ENCODE data around the gene NMUR2.

NMUR2 gene

DNA sequence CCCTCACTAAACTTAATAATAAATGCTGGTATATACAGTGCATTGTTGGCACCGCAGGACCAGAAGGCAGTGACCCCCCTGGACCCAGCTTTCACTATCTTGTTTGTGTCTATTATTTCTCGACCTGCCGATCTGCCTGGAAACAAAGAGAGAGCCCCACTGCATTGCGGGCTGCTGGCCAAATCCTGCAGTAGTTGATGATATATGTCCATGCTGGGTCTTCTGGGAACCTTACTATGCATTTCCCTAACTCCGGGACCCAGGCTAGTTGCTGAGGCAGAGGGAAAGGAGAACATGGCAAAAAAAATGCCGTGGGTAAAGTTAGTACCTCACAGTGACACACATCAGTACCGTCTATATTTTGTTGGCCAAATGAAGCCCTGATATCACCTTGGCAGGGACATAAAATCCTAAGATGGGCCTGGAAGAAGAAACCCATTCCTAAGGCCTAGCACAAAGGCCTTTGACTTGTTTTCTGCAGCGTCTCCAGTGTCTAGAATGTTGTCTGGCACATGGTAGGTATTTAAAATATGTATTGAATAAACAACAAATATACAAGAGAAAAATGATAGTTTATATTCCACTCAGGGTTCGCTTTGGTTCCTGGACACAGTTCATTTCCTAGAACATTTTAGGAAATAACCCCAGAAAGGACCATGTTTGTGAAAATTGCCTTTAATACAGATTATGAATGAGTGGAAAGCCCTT is 46.1 kb downstream of the NMUR2 start:
- no peaks in the 10 kb centered on the region for H3K36me3 ChIP-seq (ENCODE audit: control insufficient read depth in 2 of 2, insufficient read depth in 1 of 2, low read length in 2 of 2)
- ChIA-PET POLR2A (no interaction called here), CTCF (no interaction called here)
- no peaks in the 10 kb centered on the region for H3K9me3 ChIP-seq (ENCODE audit: control insufficient read depth, insufficient read depth, low read depth, low read length)
- no peaks in the 10 kb centered on the region for H3K4me1 ChIP-seq (ENCODE audit: control insufficient read depth, insufficient read depth, low read length)
- TF ChIP-seq ZNF2 (tag by site-specific recombination; IDR thresholded peaks at IDR 0.05) (no peak), ZNF223 (tag by site-specific recombination; IDR thresholded peaks at IDR 0.05) (no peak), ZNF555 (tag by site-specific recombination; conservative IDR thresholded peaks at IDR 0.05) (no peak), ZBTB7A (tag by site-specific recombination; IDR thresholded peaks at IDR 0.05; ENCODE audit: low read depth) (no peak), ZNF114 (tag by site-specific recombination; IDR thresholded peaks at IDR 0.05) (no peak), ZNF416 (tag by site-specific recombination; IDR thresholded peaks at IDR 0.05) (no peak)
- TF ChIP-seq, protein P1, sequence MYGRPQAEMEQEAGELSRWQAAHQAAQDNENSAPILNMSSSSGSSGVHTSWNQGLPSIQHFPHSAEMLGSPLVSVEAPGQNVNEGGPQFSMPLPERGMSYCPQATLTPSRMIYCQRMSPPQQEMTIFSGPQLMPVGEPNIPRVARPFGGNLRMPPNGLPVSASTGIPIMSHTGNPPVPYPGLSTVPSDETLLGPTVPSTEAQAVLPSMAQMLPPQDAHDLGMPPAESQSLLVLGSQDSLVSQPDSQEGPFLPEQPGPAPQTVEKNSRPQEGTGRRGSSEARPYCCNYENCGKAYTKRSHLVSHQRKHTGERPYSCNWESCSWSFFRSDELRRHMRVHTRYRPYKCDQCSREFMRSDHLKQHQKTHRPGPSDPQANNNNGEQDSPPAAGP (tag by site-specific recombination; IDR thresholded peaks at IDR 0.05), result no peak
- TF ChIP-seq, protein P2, sequence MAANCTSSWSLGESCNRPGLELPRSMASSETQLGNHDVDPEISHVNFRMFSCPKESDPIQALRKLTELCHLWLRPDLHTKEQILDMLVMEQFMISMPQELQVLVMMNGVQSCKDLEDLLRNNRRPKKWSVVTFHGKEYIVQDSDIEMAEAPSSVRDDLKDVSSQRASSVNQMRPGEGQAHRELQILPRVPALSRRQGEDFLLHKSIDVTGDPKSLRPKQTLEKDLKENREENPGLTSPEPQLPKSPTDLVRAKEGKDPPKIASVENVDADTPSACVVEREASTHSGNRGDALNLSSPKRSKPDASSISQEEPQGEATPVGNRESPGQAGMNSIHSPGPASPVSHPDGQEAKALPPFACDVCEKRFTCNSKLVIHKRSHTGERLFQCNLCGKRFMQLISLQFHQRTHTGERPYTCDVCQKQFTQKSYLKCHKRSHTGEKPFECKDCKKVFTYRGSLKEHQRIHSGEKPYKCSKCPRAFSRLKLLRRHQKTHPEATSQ (tag by site-specific recombination; IDR thresholded peaks at IDR 0.05), result no peak
- H3K4me3 ChIP-seq (ENCODE audit: low read depth, low read length), result no peak overlapping the region
- no peak overlapping the region for H3K27ac ChIP-seq (ENCODE audit: extremely low read depth, low read depth, low read length)

DNA sequence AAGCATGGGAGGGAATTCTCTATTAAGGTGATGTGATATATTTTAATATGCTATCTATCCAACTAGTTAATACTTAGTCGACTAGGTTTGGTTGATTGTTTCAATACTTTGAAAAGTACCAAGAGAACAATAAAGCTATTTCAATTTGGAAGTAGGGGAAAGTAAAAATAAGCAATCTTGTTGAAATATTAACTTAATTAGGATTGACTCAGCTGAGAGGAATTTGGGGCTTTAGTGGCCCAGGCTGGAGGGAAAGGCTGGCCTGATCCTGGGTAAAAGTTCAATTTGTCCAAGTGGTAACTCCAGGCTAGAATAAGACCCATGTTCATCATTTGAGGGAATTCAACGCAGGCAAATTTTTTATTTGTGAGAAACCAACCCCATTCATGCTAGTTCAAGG is 48.6 kb downstream of the NMUR2 start:
- no peaks in the 10 kb centered on the region for H3K4me1 ChIP-seq (ENCODE audit: control insufficient read depth, insufficient read depth, low read length)
- TF ChIP-seq ZFP41 (tag by site-specific recombination; IDR thresholded peaks at IDR 0.05; ENCODE audit: borderline replicate concordance) (no peak), ZNF707 (tag by site-specific recombination; IDR thresholded peaks at IDR 0.05) (no peak), ZNF155 (tag by site-specific recombination; IDR thresholded peaks at IDR 0.05) (no peak), ZNF324 (tag by site-specific recombination; IDR thresholded peaks at IDR 0.05) (no peak), ZNF366 (tag by site-specific recombination; conservative IDR thresholded peaks at IDR 0.05) (no peak), ZNF184 (tag by site-specific recombination; IDR thresholded peaks at IDR 0.05) (no peak), ZSCAN23 (tag by site-specific recombination; IDR thresholded peaks at IDR 0.05) (no peak), ZNF404 (tag by site-specific recombination; IDR thresholded peaks at IDR 0.05) (no peak)
- TF ChIP-seq, protein P3, sequence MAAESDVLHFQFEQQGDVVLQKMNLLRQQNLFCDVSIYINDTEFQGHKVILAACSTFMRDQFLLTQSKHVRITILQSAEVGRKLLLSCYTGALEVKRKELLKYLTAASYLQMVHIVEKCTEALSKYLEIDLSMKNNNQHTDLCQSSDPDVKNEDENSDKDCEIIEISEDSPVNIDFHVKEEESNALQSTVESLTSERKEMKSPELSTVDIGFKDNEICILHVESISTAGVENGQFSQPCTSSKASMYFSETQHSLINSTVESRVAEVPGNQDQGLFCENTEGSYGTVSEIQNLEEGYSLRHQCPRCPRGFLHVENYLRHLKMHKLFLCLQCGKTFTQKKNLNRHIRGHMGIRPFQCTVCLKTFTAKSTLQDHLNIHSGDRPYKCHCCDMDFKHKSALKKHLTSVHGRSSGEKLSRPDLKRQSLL (tag by site-specific recombination; IDR thresholded peaks at IDR 0.05), result no peak
- no peak overlapping the region for H3K27ac ChIP-seq (ENCODE audit: extremely low read depth, low read depth, low read length)
- POLR2A ChIA-PET, result no interaction called here
- H3K4me3 ChIP-seq (ENCODE audit: low read depth, low read length), result no peak overlapping the region
- H3K9me3 ChIP-seq (ENCODE audit: control insufficient read depth, insufficient read depth, low read depth, low read length), result no peaks in the 10 kb centered on the region
- CTCF ChIA-PET, result interaction anchor here (1.5 kb wide), 1 partner anchor 10 kb away, joined by 3 read pairs; no protein-coding TSS in a partner anchor
- H3K36me3 ChIP-seq (ENCODE audit: control insufficient read depth in 2 of 2, insufficient read depth in 1 of 2, low read length in 2 of 2), result no peaks in the 10 kb centered on the region

DNA sequence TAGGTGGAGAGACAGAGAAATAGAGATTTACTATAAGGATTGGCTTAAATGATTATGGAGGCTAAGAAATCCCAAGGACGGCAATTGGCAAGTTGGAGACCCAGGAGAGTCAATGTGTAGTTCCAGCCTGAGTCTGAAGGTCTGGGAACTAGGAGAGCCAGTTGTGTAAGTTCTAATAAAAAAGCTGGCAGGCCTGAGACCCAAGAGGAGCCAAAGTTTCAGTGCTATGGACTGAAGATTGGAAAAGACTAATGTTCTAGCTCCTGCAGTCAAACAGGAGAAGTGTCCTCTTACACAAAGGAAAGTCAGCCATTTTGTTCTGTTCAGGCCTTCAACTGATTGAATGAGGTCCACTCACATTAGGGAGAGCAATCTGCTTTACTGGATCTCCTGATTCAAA is 50.0 kb downstream of the NMUR2 start:
- Histone ChIP-seq H3K27ac (ENCODE audit: extremely low read depth, low read depth, low read length) (no peak overlapping the region), H3K36me3 (ENCODE audit: control insufficient read depth in 2 of 2, insufficient read depth in 1 of 2, low read length in 2 of 2) (no peaks in the 10 kb centered on the region), H3K4me1 (ENCODE audit: control insufficient read depth, insufficient read depth, low read length) (no peaks in the 10 kb centered on the region), H3K9me3 (ENCODE audit: control insufficient read depth, insufficient read depth, low read depth, low read length) (no peaks in the 10 kb centered on the region), H3K4me3 (ENCODE audit: low read depth, low read length) (no peak overlapping the region)
- TF ChIP-seq, protein P4, sequence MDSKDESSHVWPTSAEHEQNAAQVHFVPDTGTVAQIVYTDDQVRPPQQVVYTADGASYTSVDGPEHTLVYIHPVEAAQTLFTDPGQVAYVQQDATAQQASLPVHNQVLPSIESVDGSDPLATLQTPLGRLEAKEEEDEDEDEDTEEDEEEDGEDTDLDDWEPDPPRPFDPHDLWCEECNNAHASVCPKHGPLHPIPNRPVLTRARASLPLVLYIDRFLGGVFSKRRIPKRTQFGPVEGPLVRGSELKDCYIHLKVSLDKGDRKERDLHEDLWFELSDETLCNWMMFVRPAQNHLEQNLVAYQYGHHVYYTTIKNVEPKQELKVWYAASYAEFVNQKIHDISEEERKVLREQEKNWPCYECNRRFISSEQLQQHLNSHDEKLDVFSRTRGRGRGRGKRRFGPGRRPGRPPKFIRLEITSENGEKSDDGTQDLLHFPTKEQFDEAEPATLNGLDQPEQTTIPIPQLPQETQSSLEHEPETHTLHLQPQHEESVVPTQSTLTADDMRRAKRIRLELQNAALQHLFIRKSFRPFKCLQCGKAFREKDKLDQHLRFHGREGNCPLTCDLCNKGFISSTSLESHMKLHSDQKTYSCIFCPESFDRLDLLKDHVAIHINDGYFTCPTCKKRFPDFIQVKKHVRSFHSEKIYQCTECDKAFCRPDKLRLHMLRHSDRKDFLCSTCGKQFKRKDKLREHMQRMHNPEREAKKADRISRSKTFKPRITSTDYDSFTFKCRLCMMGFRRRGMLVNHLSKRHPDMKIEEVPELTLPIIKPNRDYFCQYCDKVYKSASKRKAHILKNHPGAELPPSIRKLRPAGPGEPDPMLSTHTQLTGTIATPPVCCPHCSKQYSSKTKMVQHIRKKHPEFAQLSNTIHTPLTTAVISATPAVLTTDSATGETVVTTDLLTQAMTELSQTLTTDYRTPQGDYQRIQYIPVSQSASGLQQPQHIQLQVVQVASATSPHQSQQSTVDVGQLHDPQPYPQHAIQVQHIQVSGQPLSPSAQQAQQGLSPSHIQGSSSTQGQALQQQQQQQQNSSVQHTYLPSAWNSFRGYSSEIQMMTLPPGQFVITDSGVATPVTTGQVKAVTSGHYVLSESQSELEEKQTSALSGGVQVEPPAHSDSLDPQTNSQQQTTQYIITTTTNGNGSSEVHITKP (tag by site-specific recombination; IDR thresholded peaks at IDR 0.05), result no peak
- POLR2A ChIA-PET, result no interaction called here
- CTCF ChIA-PET, result no interaction called here
